HepG2 (cell line): Measurements from ENCODE around the gene GMEB2. TPM values are rescaled to one million over a fixed set of nuclear protein-coding genes. Genes with fewer than 3 reads are reported as not detected.
A peak's percentile ranks its signal among the peaks of the same experiment; 100 is the strongest.

Experiments used
- GFI1 ChIP-seq: sonication (generic); formaldehyde crosslinking; IDR thresholded peaks from 2 replicates; pipeline ENCODE4 v1.5.0; 2020; ENCODE audit warnings: missing genetic modification reagents, mild to moderate bottlenecking, borderline replicate concordance
- ISX ChIP-seq: sonication (generic); formaldehyde crosslinking; conservative IDR thresholded peaks from 2 replicates; pipeline ENCODE4 v1.5.0; 2020; ENCODE audit warnings: missing genetic modification reagents
- KMT2B ChIP-seq: IDR thresholded peaks from 2 replicates; pipeline ENCODE4 v1.6.1; 2016; ENCODE audit warnings: missing genetic modification reagents, missing compliant biosample characterization
- ONECUT2 ChIP-seq: sonication (generic); formaldehyde crosslinking; IDR thresholded peaks from 2 replicates; pipeline ENCODE4 v1.4.0; 2020; ENCODE audit warnings: missing genetic modification reagents
- PBX3 ChIP-seq: sonication (generic); formaldehyde crosslinking; IDR thresholded peaks from 2 replicates; pipeline ENCODE4 v1.8.1; 2023; ENCODE audit warnings: missing genetic modification reagents, inconsistent platforms, borderline replicate concordance
- PHB2 ChIP-seq: fragments of 450-650 bp; IDR thresholded peaks from 2 replicates; pipeline ENCODE4 v1.6.1; 2018; ENCODE audit not compliant: partially characterized antibody
- SP1 ChIP-seq, 2 experiments: fragments of 450-650 bp in 1 of 2; sonication (generic) in 1 of 2; formaldehyde crosslinking in 1 of 2; IDR thresholded peaks; 2 replicates each; pipeline versions ENCODE4 v1.4.0 to v1.6.1; 2016 to 2020; ENCODE audit warnings: missing genetic modification reagents in 1 of 2
- ZFP36L2 ChIP-seq: sonication (generic); formaldehyde crosslinking; IDR thresholded peaks from 2 replicates; pipeline ENCODE4 v1.4.0; 2020; ENCODE audit warnings: missing genetic modification reagents
- ZNF709 ChIP-seq: sonication (generic); formaldehyde crosslinking; IDR thresholded peaks from 2 replicates; pipeline ENCODE4 v1.5.0; 2020; ENCODE audit warnings: mild to moderate bottlenecking, missing genetic modification reagents
- polyA plus RNA-seq, 8 experiments: library from polyadenylated mRNA; depleted of rRNA in 3 of 8; stranded (reverse) in 7 of 8; unstranded in 1 of 8; fragments of >200 nt; fragmentation: Illumina TruSeq in 4 of 8; extraction: Trizol in 4 of 8; gene quantifications; 2 replicates each; pipeline versions ENCODE4 v1.2.1 to v1.2.3, GENCODE V29; 2011 to 2016; ENCODE audit warnings: low read depth in 4 of 8, missing spikeins in 1 of 8, mixed read lengths in 1 of 8; ENCODE audit not compliant: insufficient read depth in 1 of 8
- total RNA-seq, 5 experiments: library from RNA; depleted of rRNA; stranded (reverse); fragments of >200 nt; fragmentation: Illumina TruSeq; extraction: Trizol; gene quantifications; 2 replicates each; pipeline ENCODE4 v1.2.3, GENCODE V29; 2016; ENCODE audit warnings: low read depth in 1 of 5
- TF ChIP-seq, protein P1 (sequence below): sonication (generic); formaldehyde crosslinking; IDR thresholded peaks from 2 replicates; pipeline ENCODE4 v1.4.0; 2020; ENCODE audit warnings: missing genetic modification reagents
- TF ChIP-seq, protein P2 (sequence below): sonication (generic); formaldehyde crosslinking; IDR thresholded peaks from 2 replicates; pipeline ENCODE4 v1.9.0; 2022; ENCODE audit warnings: missing genetic modification reagents, mild to moderate bottlenecking, borderline replicate concordance
- TF ChIP-seq, protein P3 (sequence below): sonication (generic); formaldehyde crosslinking; IDR thresholded peaks from 2 replicates; pipeline ENCODE4 v1.4.0; 2020; ENCODE audit warnings: low read depth, mild to moderate bottlenecking, missing genetic modification reagents
- TF ChIP-seq, protein P4 (sequence below): sonication (generic); formaldehyde crosslinking; IDR thresholded peaks from 2 replicates; pipeline ENCODE4 v1.4.0; 2020; ENCODE audit warnings: missing genetic modification reagents, borderline replicate concordance
- TF ChIP-seq, protein P5 (sequence below): sonication (generic); formaldehyde crosslinking; IDR thresholded peaks from 2 replicates; pipeline ENCODE4 v1.4.0; 2020; ENCODE audit warnings: missing genetic modification reagents

The GMEB2 gene
- total and polyA plus RNA-seq, 2 of the 13 experiments (the other 11 are each of a cell fraction or from before 2014, with no cell fraction given), result 10.6 to 12.4 TPM

DNA sequence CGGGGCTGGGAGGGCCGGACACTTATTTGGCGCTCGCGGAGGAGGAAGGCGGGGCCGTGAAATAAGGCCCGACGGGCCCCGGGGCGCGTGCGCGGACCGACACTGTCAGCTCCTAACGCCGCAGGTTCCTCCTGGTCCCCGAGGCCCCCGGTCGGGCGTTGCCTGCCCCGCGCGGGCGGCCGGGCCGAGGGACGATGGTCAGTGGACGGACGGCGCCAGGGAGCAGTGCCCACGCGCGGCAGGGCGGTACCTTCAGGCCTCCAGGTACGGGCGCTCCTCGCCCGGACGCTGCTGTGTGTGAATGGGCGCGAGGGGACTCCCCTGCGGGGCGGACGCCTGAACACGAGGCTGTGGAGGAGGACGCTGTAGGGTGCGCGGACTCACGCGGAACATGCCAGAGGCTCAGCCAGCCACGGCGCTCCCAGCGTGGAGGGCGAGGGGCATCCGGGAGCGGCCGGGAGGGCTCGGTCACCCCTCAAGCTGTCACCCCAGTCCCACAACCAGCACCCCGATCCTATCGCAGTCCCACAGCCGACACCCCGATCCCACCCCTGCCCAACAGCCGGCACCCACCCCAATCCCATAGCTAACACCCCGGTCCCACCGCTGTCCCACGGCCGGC lies 339 bp upstream of the GMEB2 start (continued):
- TF ChIP-seq ZNF709 (peak; percentile 90), ZFP36L2 (CRISPR knock-in tag) (peak; percentile 85; the same call in 1 of the 2 replicates), KMT2B (CRISPR knock-in tag) (peak; percentile 55; the same call in 1 of the 2 replicates), ONECUT2 (peak; percentile 10; the same call in 1 of the 2 replicates), SP1 (IDR thresholded peaks at IDR 0.05) (no peak), SP1 (CRISPR knock-in tag; IDR thresholded peaks at IDR 0.05) (peak; percentile 90), GFI1 (CRISPR knock-in tag) (no peak), ISX (CRISPR knock-in tag) (peak; percentile 81; the same call in 1 of the 2 replicates), PBX3 (0 out of 2 replicates have a peak, but pooled peaks have one; percentile 45), PHB2 (no peak)
- TF ChIP-seq, protein P1, sequence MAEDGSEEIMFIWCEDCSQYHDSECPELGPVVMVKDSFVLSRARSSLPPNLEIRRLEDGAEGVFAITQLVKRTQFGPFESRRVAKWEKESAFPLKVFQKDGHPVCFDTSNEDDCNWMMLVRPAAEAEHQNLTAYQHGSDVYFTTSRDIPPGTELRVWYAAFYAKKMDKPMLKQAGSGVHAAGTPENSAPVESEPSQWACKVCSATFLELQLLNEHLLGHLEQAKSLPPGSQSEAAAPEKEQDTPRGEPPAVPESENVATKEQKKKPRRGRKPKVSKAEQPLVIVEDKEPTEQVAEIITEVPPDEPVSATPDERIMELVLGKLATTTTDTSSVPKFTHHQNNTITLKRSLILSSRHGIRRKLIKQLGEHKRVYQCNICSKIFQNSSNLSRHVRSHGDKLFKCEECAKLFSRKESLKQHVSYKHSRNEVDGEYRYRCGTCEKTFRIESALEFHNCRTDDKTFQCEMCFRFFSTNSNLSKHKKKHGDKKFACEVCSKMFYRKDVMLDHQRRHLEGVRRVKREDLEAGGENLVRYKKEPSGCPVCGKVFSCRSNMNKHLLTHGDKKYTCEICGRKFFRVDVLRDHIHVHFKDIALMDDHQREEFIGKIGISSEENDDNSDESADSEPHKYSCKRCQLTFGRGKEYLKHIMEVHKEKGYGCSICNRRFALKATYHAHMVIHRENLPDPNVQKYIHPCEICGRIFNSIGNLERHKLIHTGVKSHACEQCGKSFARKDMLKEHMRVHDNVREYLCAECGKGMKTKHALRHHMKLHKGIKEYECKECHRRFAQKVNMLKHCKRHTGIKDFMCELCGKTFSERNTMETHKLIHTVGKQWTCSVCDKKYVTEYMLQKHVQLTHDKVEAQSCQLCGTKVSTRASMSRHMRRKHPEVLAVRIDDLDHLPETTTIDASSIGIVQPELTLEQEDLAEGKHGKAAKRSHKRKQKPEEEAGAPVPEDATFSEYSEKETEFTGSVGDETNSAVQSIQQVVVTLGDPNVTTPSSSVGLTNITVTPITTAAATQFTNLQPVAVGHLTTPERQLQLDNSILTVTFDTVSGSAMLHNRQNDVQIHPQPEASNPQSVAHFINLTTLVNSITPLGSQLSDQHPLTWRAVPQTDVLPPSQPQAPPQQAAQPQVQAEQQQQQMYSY (CRISPR knock-in tag), result peak; percentile 68; the same call in 1 of the 2 replicates
- TF ChIP-seq, protein P2, sequence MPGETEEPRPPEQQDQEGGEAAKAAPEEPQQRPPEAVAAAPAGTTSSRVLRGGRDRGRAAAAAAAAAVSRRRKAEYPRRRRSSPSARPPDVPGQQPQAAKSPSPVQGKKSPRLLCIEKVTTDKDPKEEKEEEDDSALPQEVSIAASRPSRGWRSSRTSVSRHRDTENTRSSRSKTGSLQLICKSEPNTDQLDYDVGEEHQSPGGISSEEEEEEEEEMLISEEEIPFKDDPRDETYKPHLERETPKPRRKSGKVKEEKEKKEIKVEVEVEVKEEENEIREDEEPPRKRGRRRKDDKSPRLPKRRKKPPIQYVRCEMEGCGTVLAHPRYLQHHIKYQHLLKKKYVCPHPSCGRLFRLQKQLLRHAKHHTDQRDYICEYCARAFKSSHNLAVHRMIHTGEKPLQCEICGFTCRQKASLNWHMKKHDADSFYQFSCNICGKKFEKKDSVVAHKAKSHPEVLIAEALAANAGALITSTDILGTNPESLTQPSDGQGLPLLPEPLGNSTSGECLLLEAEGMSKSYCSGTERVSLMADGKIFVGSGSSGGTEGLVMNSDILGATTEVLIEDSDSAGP, result no peak
- TF ChIP-seq, protein P3, sequence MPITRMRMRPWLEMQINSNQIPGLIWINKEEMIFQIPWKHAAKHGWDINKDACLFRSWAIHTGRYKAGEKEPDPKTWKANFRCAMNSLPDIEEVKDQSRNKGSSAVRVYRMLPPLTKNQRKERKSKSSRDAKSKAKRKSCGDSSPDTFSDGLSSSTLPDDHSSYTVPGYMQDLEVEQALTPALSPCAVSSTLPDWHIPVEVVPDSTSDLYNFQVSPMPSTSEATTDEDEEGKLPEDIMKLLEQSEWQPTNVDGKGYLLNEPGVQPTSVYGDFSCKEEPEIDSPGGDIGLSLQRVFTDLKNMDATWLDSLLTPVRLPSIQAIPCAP, result peak; percentile 74; the same call in 1 of the 2 replicates
- TF ChIP-seq, protein P4, sequence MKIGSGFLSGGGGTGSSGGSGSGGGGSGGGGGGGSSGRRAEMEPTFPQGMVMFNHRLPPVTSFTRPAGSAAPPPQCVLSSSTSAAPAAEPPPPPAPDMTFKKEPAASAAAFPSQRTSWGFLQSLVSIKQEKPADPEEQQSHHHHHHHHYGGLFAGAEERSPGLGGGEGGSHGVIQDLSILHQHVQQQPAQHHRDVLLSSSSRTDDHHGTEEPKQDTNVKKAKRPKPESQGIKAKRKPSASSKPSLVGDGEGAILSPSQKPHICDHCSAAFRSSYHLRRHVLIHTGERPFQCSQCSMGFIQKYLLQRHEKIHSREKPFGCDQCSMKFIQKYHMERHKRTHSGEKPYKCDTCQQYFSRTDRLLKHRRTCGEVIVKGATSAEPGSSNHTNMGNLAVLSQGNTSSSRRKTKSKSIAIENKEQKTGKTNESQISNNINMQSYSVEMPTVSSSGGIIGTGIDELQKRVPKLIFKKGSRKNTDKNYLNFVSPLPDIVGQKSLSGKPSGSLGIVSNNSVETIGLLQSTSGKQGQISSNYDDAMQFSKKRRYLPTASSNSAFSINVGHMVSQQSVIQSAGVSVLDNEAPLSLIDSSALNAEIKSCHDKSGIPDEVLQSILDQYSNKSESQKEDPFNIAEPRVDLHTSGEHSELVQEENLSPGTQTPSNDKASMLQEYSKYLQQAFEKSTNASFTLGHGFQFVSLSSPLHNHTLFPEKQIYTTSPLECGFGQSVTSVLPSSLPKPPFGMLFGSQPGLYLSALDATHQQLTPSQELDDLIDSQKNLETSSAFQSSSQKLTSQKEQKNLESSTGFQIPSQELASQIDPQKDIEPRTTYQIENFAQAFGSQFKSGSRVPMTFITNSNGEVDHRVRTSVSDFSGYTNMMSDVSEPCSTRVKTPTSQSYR (CRISPR knock-in tag), result no peak
- TF ChIP-seq, protein P5, sequence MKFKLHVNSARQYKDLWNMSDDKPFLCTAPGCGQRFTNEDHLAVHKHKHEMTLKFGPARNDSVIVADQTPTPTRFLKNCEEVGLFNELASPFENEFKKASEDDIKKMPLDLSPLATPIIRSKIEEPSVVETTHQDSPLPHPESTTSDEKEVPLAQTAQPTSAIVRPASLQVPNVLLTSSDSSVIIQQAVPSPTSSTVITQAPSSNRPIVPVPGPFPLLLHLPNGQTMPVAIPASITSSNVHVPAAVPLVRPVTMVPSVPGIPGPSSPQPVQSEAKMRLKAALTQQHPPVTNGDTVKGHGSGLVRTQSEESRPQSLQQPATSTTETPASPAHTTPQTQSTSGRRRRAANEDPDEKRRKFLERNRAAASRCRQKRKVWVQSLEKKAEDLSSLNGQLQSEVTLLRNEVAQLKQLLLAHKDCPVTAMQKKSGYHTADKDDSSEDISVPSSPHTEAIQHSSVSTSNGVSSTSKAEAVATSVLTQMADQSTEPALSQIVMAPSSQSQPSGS, result peak; percentile 79
